ENCODE data around the gene SND1.

- no peak for TF ChIP-seq CTCF (IDR thresholded peaks at IDR 0.05; ENCODE audit: insufficient read depth, low read length, poor library complexity, severe bottlenecking)
- TF ChIP-seq EZH2phosphoT487 (conservative IDR thresholded peaks at IDR 0.05; ENCODE audit: low read length), result no peak
Observed at GRCh38 chr7:127918130-127918529, 266.1 kb downstream of the SND1 start.

All from SU-DHL-6 (cell line).